Activated CD8-positive, alpha-beta memory T cell treated with anti-CD3 and anti-CD28 coated beads, Interleukin-2, amount 50 U/mL, for 24 hours (primary cell): ENCODE data around the gene SERPINE2.
"Not testable (repeated sequence)": the region's sequence is repeated elsewhere in the genome, so short reads cannot be mapped to it uniquely, and the experiment has no call there.

Experiments
- DNase-seq: peaks from one replicate; pipeline ENCODE4 v3.0.0-alpha.2; 2020; ENCODE audit errors: extremely low read depth

The SERPINE2 gene

DNA sequence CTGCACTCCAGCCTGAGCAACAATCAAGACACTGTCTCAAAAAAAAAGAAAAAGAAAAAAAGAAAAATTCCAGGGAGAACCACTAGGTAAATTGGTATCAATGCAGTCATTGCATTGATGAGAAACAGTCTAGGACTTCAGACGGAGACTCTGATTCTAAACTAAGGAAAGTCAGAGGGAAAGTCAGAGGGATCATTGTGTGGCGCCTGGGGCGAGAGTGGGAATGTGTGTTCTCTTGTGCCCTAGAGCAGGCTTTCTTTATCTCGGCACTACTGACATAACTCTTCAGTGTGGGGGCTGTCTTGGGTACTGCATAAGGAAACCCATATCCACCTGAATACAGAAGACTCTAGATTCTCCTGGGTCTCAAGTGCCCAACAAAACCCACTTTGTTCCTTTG lies 24.8 kb downstream of the SERPINE2 start:
- DNase-seq: no peak

DNA sequence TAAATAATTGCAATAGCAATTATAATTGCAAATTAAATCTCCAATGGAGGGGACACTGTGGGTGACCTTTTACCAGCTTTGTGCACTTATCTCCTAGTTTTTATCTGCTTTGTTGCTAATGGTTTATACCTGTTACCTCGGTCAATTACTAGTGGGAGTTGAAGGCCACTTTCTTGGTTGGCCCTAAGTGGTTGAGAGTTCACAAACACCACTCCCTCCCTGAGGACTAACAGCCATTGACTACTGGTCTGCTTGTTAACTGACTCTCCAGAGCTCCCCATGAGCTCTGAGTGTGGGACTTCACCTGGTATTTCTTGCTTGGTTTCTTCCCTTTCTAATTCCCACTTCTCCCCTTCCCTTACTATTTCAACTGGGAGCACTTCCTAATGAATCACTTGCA lies 27.2 kb downstream of the SERPINE2 start:
- DNase-seq: no peak

DNA sequence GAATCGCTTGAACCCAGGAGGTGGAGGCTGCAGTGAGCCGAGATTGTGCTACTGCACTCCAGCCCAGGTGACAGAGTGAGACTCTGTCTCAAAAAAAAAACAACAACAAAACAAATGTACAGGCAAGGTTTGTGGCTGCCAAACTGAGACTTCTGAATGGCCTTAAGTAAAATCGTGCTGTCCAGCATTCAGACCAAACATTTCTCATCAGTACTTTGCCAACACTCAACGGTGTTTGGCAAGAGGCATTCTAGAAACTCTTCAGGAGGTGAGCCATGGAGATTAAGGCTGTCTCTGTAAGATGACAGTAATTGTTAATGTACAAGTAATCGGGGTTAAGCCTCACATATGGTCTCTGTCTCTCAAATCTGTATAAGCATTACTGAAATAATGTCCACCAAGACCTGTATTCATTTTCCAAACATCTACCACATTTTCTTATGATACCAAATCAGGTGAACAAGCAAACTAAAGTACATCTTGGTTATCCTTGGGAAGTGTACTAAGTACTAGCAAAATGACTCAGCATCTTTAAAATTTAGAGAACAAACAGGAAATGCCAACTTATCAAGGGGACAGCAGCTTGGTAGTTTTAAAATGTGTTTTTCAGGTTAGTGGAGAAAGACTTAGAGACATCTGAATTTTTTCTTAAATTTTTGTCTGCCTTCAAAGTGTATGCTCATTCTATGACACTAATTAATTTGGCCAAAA lies 29.3 kb downstream of the SERPINE2 start:
- no peak for DNase-seq

DNA sequence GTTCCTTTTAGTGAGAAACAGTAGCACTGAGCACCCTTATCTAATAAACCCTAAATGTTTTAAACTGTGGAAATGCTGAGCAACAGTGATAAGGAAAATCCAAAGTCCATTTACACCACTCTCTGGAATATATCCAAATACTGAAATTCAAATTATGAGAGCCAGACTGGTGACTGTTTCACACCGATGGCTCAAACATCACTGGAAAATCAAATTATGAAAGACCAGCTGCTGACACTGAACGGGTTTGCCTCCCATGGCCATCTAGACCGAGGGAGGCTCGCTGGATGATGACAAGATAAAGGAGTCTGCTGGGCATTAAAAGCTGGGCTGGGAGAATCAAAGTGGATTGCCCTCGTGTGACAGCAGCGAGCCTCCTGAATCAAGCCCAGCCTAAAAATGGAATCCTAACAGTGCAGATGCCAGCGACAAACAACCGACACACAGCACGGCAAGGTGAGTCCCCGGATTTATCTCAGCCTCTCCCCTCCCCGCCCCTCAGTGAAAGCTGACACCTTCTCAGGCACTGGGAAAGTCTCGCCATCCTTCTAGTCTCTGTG lies 30.3 kb downstream of the SERPINE2 start:
- DNase-seq: no peak

DNA sequence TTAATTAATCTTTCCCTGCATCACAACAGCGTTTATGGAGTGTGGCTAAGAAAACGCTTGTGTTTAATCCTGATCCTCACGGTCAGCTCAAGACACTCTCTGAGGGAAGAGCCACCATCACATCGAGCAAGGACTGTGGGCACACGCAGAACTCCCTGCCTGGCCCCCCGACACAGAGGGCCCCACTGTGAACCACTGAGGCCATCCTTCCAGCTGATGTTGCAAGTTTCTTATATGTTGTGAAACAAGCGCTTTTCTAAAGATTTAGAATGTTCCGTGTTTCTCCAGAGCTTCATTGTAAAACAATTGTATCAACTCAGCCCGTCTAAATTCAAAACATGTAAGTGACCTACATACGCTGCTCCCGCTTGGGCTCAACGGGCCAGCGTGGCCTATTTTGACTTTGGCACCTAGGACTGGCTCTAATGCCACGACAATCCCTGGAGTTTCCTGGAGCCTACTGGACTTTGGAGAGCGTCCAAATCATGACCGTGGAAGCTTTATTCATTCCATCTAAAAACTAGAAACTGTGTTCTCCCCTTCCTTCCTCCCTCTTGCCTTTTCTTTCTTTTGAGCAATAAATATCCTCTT lies 34.9 kb downstream of the SERPINE2 start:
- no peak for DNase-seq

DNA sequence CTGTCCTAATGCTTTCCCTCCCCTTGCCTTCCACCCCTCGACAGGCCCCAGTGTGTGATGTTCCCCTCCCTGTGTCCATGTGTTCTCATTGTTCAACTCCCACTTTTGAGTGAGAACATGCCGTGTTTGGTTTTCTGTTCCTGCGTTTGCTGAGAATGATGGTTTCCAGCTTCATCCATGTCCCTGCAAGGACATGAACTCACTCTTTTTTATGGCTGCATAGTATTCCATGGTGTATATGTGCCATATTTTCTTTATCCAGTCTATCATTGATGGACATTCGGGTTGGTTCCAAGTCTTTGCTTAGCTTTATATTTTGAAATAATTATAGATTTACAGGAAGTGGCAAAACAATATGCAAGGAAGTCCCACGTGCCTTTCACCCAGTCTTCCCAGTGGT lies 38.4 kb downstream of the SERPINE2 start:
- DNase-seq: not testable (repeated sequence)

DNA sequence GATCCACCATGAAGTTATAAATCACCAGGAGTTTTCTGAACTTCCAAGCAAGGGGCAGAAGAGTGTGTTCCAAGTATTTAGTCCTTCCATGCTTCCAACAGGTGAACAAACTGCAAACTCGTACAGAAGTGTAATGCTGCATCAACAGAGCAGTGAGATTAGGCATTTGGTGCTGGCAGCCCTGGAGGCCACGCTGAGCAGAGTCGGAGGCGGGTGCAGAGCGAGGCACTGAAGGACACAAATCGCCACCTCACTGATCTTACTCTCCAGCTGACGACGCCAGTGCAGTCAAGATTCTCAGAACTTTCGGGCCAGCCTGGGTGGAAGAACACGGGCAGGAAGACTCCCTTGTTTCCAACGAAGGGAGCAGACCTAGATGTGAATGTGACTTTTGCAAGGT lies 39.2 kb downstream of the SERPINE2 start:
- no peak for DNase-seq

DNA sequence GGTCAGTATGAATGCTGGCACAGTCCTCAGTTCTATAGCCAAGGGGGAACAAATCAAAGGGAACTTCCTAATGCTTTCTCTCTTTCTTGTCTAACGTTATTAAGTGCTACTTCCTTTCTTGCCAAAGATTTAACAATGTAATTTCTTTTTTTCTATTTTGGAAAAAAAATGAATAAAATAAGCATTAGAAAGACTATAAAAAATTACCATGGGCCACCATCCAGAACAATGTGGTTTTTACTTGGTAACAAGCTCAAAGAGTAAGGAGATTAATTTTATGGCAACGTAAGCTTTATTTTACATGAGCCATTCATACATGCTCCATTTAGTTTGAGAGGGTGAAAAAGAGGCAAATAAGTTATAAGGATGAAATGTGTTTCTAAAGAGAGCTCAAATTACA lies 40.1 kb downstream of the SERPINE2 start:
- no peak for DNase-seq

DNA sequence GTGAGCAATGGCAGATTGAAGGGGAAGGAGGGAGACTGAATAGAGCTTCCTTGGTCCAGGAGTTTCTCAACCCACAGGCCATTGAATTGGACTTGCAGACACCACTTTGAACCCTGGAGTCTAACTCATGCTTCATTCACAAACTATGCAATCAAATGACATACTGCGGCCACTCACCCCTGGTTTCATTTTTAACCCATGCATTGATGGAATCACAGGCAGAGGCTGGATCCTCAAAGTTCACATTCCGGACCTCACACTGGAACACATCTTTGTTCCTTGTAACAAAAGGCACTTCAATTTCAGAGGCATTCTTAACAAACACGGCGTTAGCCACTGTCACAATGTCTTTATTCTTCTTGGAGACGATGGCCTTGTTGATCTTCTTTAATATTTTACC lies 41.1 kb downstream of the SERPINE2 start:
- no peak for DNase-seq

DNA sequence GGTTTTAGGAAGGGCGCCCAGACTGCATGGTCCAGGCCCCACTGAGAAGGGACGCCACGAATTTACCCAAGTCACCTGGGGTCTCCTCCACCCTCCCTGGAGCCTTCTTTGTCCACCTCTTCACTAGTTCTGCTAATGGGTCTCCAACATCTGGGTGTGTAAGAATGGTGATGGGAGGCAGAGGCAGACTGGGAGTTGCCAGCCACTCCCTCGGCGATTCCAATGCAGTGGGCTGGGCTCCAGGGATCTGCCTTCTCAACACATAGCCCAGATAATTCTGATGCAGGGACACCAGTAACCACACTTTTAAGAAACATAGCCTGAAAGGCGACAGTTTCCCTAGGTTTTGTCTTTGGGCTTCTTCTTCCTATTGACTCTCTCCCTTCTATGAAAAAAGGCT lies 42.7 kb downstream of the SERPINE2 start:
- DNase-seq: no peak

DNA sequence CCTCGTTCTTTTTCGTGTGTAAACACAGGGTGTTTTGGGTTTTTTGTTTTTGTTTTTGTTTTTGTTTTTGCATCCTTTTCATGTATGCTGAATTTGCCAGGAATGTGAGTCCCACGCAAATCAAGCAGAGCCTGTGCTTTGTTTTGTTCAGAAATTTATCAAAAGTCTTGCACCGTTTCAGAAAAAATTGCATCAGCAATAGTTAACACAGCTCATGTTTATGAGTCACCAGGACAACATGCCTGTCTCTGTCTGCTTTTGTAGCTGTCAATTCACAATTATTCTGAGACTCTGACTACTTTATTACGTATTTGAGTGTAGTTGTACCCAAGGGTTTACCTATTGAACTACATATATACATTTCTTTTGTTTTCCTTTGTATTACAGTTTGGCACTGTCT lies 43.5 kb downstream of the SERPINE2 start:
- no peak for DNase-seq

DNA sequence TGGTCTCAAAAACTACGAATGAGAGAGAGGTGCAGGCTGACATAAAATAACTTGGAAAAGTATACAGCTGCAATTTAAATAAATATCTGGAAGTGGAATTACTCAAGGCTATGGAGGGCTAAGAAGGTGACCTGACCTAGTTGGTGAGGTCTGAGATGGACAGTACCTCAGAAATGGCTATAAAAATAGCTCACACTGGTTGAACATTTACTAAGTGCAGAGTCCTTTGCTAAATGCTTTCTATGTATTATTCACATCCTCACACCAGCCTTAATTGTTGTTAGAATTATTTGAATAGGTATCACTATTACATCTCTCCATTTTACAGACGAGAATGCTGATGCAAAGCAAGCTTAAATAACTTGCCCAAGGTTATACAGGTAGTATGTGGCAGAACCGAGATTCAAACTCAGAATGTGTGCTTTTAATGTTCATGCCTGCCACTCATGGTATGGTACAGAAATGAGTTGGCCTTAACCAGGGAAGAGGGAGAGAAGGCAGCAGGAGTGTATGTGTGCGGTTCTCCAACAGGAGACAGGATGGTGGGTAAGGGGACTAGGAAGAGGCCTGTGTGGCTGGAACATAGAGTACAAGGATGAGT lies 44.4 kb downstream of the SERPINE2 start:
- DNase-seq: no peak

DNA sequence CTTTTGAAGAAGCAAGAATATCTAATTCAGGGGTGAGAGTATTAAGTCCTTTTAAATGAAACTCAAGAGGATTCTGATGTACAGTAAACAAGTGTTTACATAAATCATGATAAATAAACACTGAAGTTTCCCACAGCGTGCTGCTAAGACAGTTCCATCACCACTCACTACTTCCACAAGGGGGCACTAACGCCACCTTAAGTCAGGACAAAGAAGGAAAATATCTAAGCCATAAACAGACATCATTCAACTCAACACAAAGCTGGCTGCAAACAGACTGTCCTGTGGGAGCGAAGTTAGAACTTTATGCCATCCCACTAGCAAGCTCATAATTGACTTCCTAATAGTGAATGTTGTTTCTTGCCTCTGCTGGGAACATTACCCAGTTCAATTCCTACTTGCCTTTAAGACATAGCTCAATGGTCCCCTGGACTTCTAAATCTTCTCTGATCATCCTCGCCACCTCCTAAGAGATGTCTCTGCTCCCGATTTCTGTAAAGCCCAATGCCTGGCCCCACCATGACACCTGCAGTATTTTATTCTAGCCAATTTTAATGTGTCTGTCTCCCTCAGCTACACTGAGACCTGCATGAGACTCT lies 45.4 kb downstream of the SERPINE2 start:
- peak; percentile 12 for DNase-seq

DNA sequence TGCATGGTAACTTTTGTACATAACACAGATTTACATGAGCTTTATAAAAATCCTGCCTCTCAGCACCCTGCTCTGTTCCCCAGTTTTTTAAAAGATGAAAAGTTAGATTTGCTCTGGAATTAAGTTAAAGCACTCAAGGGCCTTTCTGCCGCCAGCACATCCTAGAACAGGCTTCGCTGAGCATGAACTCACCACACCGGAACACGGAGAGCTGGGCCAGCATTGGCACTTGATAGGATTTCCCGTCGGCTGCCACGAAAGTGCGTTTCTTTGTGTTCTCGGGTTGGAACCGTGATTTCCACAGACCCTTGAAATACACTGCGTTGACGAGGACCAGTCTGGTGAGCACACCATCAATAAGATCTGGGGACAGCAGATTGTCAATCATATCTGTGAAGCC lies 47.5 kb downstream of the SERPINE2 start:
- DNase-seq: no peak

DNA sequence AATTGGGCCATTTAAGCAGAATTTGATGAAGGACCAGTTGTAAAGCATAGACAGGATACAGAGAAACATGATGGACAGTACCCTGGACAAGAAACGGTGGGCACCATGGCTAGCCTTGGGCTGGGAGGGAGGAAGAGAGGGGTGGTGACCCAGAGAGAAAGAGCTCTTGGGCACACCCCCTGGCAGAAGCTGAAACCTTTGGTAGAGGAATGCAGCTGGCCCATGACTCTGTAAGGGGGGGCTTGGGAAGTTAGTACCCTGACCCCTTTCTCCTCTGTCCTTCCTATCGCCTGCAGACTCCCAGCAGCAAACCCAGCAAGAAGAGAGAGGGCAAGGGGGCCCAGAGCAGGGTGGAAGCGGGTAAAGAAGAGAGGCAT lies 49.2 kb downstream of the SERPINE2 start:
- DNase-seq: no peak

DNA sequence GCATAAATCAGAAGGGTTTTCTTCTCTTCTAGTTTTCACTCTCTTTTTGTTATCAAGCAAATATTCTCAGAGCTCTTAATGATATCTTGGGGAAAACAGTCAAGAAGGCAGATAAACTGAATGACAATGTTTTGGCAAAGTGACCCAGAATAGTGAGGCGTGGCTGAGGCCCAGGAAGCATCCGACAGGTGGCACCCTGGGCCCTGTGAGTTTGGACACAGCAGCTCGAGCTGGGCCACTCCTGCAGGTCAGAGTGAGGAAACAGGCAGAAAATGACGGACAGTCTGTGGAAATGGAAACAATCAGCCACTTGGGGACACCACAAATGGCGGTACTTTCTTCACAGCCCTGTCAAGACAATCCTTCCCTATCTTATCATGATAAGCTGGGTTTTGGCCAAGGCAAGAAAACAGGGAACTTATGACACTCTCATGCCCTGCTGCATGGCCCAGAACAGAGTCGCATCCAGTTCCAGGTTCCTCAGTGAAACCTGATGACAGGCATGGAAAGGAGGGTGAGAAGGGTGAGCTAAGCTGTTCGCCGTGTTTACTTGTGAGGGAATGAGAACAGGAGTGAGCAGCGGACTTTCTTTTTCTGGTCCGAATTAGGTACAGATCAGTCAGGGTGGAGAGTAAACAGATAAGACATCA lies 49.8 kb downstream of the SERPINE2 start:
- no peak for DNase-seq

DNA sequence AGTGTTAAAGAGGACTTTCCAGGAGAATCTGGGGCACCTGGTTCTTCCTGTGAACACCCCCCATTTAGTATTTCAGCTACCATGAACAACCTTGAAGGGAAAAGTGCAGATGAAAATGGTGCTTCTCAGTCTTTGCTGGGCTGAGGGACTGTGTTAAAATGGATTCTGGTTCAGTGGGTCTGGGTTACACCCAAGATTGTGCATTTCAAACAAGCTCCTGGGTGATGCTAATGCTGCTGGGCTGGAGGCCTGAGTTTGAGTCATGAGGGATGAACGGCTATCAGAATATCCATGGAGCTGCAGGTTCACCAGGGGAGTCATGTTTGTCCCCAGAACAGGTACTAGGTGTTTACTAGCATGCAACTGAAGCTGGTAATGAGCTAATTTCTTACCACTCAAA lies 57.8 kb downstream of the SERPINE2 start:
- no peak for DNase-seq

DNA sequence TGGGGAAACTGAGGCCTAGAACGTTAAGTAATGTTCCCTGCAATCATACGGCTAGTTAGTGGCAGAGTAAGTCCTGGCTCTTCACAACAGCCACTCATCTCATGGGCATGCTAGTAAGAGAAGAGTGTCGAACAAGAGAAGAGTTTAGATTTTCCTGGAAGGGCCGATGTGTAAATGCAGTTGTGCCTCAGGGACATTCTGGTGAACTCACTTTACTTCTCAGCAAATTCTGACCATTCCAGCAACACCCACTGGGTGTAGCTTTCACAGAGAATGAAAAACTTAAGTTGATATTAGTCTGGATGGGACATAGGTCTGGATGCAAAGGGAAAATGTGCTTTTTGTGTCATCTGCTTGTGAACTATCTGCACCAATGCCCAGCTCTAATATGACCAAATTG lies 58.3 kb downstream of the SERPINE2 start:
- DNase-seq: no peak

DNA sequence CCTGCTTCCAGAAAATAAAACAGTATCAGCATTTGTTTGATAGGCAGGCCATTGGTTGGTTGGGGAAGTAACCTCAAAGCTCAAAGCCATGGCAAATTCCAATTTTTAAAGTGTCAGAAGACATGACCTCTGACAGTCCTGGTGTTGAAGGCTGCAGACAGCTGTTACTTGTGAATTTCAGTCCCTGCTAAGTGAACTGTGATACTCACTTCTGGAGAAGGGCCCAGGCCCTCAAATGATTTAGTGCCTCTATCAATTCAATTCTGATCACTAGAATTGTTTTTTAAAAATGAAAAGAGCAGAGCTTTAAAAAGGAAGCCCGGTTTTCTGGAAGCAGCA lies 58.7 kb downstream of the SERPINE2 start:
- DNase-seq: no peak

DNA sequence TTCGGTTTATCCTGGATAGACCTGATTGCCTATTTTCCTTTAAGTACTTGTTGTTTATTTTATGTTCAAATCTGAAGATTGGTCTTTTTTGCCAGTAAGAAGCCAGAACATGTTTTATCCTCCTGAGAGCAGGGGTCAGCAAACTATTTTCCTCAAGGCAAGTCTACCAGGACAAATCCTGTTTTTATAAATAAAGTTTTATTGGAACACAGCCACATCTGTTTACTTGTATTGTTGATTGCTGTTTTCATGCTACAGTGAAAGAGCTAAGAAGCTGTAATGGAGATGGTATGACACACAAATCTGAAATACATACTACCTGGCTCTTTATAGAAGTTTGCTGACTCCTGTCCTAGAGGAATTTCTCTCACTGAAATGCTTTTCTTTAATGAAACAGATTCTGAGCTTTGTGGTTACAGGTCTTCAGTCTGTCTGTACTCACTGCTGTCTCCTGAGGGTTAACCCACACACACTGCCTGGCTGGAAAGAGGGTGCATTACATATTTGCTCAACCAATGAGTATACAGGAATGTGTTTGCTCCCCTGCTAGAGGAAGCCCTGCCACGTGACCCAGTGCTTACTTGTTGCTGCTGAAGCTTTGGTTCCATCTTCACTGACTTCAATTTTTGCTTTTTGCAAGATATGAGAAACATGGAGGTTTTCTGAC lies 59.2 kb downstream of the SERPINE2 start:
- no peak for DNase-seq

DNA sequence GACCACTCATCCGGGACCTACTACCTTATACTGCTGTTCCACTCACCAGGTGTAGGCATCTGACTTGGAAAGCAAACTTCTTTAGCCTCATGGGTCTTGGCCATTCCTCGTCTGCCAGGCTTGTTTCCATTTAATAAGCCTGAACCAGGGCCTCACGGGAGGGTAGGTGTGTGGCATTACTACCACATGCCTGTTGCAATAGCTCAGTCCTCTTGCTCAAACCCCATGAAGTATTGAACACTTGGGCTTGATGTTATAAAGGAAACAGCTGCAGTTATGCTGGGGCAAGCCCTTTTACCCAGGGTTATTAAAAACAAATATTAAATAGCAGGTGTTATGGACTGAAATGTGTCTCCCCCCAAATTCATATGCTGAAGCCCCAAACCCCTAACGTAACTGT lies 60.6 kb downstream of the SERPINE2 start:
- DNase-seq: no peak

DNA sequence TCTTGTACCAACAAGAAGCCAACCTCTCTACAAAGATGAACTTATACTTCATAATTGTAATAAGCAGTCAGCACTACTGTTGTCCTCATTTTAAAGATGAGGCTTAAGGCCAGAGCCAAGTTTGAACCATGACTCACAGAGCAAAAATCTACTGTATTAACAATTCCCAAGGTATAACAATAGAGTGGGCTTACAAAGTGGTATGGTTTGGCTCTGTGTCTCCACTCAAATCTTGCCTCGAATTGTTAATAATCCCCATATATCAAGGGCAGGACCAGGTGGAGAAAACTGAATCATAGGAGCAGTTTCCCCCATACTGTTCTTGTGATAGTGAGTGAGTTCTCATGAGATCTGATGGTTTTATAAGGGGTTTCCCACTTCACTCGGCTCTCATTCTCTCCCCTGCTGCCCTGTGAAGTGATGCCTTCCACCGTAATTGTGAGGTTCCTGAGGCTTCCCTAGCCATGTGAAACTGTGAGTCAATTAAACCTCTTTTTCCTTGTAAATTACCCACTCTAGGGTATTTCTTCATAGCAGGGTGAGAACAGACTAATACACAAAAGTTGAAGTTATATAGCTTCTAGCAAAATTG lies 62.4 kb downstream of the SERPINE2 start:
- no peak for DNase-seq
